ENCODE results near the gene POLR1C.

DNA sequence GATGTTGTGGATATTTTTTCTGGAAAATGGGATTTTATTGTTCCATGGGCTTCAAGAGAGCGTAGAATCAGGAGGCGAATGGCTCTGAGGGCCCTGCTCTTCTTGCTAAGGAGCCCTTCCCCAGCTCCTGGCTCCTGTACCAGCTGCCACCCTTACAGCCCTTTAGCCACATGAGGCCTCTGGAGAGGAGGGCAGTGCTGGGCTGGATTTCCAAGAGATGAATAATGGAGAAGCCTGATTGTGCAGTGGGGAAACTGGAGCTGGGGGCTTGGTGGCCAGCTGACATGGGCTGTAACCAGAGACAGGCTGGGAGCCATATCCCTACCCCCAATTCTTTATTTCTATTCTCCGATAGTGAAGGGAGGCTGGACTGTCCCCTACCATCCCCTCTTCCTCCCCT, 16.0 kb upstream of the POLR1C start:
- no peak for TF ChIP-seq GATA2 (IDR thresholded peaks at IDR 0.05; ENCODE audit: low read depth, low read length)
- TF ChIP-seq GATA3 (IDR thresholded peaks at IDR 0.05; ENCODE audit: low read depth, low read length), result no peak
